Measurements from ENCODE around the gene PRR30. TPM values are rescaled to one million over a fixed set of nuclear protein-coding genes. Genes with fewer than 3 reads are reported as not detected.

The PRR30 gene
- total RNA-seq, 2 experiments from 2014 or later, result not detected

GRCh38 chr2:27170581-27171337 is 31.5 kb upstream of the PRR30 start:
- Mint-ChIP-seq H3K4me1 (peaks cover 4% of the 10 kb centered on the region), H3K27me3 (peaks cover 23% of the 10 kb centered on the region), H3K27ac (no peak overlapping the region), H3K36me3 (no peaks in the 10 kb centered on the region), H3K9me3 (no peaks in the 10 kb centered on the region), H3K4me3 (no peak overlapping the region)
- DNase-seq (no peak), ATAC-seq (ENCODE audit: low read depth) (no peak)
- POLR2A ChIA-PET, result no interaction called here

GRCh38 chr2:27164960-27165763 is 26.0 kb upstream of the PRR30 start:
- Mint-ChIP-seq H3K9me3 (no peaks in the 10 kb centered on the region), H3K27me3 (peaks cover 17% of the 10 kb centered on the region), H3K36me3 (no peaks in the 10 kb centered on the region), H3K27ac (no peak overlapping the region), H3K4me1 (peaks cover 4% of the 10 kb centered on the region), H3K4me3 (no peak overlapping the region)
- no peak for DNase-seq
- no peak for ATAC-seq (ENCODE audit: low read depth)
- POLR2A ChIA-PET, result no interaction called here

- Mint-ChIP-seq H3K4me3 (no peak overlapping the region), H3K27me3 (peaks cover 11% of the 10 kb centered on the region), H3K27ac (no peak overlapping the region)
Measured at GRCh38 chr2:27162151-27163121, 23.2 kb upstream of the PRR30 start.

GRCh38 chr2:27160191-27160590 is 21.0 kb upstream of the PRR30 start:
- H3K36me3 Mint-ChIP-seq, result no peaks in the 10 kb centered on the region
- no peak overlapping the region for H3K27ac Mint-ChIP-seq
- no peaks in the 10 kb centered on the region for H3K4me1 Mint-ChIP-seq
- no peaks in the 10 kb centered on the region for H3K9me3 Mint-ChIP-seq
- DNase-seq (no peak), ATAC-seq (ENCODE audit: low read depth) (no peak)
- H3K27me3 Mint-ChIP-seq, result peaks cover 16% of the 10 kb centered on the region
- H3K4me3 Mint-ChIP-seq, result no peak overlapping the region
- POLR2A ChIA-PET, result no interaction called here

More at GRCh38 chr2:27162151-27163121, 23.2 kb upstream of the PRR30 start:
- H3K36me3 Mint-ChIP-seq, result no peaks in the 10 kb centered on the region
- ATAC-seq (ENCODE audit: low read depth), result no peak
- no peaks in the 10 kb centered on the region for H3K9me3 Mint-ChIP-seq
- POLR2A ChIA-PET, result no interaction called here
- DNase-seq, result no peak
- peaks cover 2% of the 10 kb centered on the region for H3K4me1 Mint-ChIP-seq

GRCh38 chr2:27159271-27159670 is 20.1 kb upstream of the PRR30 start:
- Mint-ChIP-seq H3K4me1 (no peaks in the 10 kb centered on the region), H3K36me3 (no peaks in the 10 kb centered on the region), H3K9me3 (no peaks in the 10 kb centered on the region), H3K4me3 (no peak overlapping the region), H3K27ac (no peak overlapping the region), H3K27me3 (peaks cover 12% of the 10 kb centered on the region)
- DNase-seq (no peak), ATAC-seq (ENCODE audit: low read depth) (no peak)
- POLR2A ChIA-PET, result no interaction called here

GRCh38 chr2:27158468-27158867 is 19.3 kb upstream of the PRR30 start:
- POLR2A ChIA-PET, result no interaction called here
- Mint-ChIP-seq H3K4me1 (no peaks in the 10 kb centered on the region), H3K9me3 (no peaks in the 10 kb centered on the region), H3K36me3 (no peaks in the 10 kb centered on the region), H3K27me3 (peaks cover 8% of the 10 kb centered on the region), H3K27ac (no peak overlapping the region), H3K4me3 (no peak overlapping the region)
- no peak for DNase-seq
- ATAC-seq (ENCODE audit: low read depth), result no peak

- no peaks in the 10 kb centered on the region for H3K4me1 Mint-ChIP-seq
- DNase-seq (no peak), ATAC-seq (ENCODE audit: low read depth) (no peak)
- no peaks in the 10 kb centered on the region for H3K9me3 Mint-ChIP-seq
- no peak overlapping the region for H3K4me3 Mint-ChIP-seq
- H3K27me3 Mint-ChIP-seq, result peaks cover 7% of the 10 kb centered on the region
- POLR2A ChIA-PET, result no interaction called here
- H3K27ac Mint-ChIP-seq, result no peak overlapping the region
- H3K36me3 Mint-ChIP-seq, result no peaks in the 10 kb centered on the region
Measured at GRCh38 chr2:27155069-27155520, 15.9 kb upstream of the PRR30 start.

- no peak overlapping the region for H3K4me3 Mint-ChIP-seq
- peaks cover 7% of the 10 kb centered on the region for H3K27me3 Mint-ChIP-seq
- no peaks in the 10 kb centered on the region for H3K4me1 Mint-ChIP-seq
- H3K36me3 Mint-ChIP-seq, result no peaks in the 10 kb centered on the region
- no peak overlapping the region for H3K27ac Mint-ChIP-seq
- ATAC-seq (ENCODE audit: low read depth) (no peak), DNase-seq (no peak)
- H3K9me3 Mint-ChIP-seq, result no peaks in the 10 kb centered on the region
- POLR2A ChIA-PET, result no interaction called here
Measured at GRCh38 chr2:27154488-27154887, 15.3 kb upstream of the PRR30 start.

GRCh38 chr2:27152796-27153464 is 13.7 kb upstream of the PRR30 start:
- no peaks in the 10 kb centered on the region for H3K9me3 Mint-ChIP-seq
- no peak for ATAC-seq (ENCODE audit: low read depth)
- H3K4me1 Mint-ChIP-seq, result no peaks in the 10 kb centered on the region
- POLR2A ChIA-PET, result no interaction called here
- no peak overlapping the region for H3K4me3 Mint-ChIP-seq
- H3K27ac Mint-ChIP-seq, result no peak overlapping the region
- peaks cover 6% of the 10 kb centered on the region for H3K27me3 Mint-ChIP-seq
- no peak for DNase-seq
- H3K36me3 Mint-ChIP-seq, result no peaks in the 10 kb centered on the region

- DNase-seq (no peak), ATAC-seq (ENCODE audit: low read depth) (no peak)
- Mint-ChIP-seq H3K9me3 (no peaks in the 10 kb centered on the region), H3K4me3 (no peak overlapping the region), H3K27me3 (peaks cover 6% of the 10 kb centered on the region), H3K27ac (no peak overlapping the region), H3K4me1 (no peaks in the 10 kb centered on the region), H3K36me3 (no peaks in the 10 kb centered on the region)
- POLR2A ChIA-PET, result interaction anchor here (0.7 kb wide), 1 partner anchor 807 kb away, joined by 3 read pairs; no protein-coding TSS in a partner anchor
Measured at GRCh38 chr2:27152102-27152795, 13.0 kb upstream of the PRR30 start.

- no peak for DNase-seq
- Mint-ChIP-seq H3K4me1 (no peaks in the 10 kb centered on the region), H3K36me3 (no peaks in the 10 kb centered on the region), H3K9me3 (no peaks in the 10 kb centered on the region), H3K27me3 (peaks cover 11% of the 10 kb centered on the region), H3K4me3 (no peak overlapping the region), H3K27ac (no peak overlapping the region)
- ATAC-seq (ENCODE audit: low read depth), result no peak
- POLR2A ChIA-PET, result interaction anchor here (0.7 kb wide), 1 partner anchor 16 kb away, joined by 3 read pairs; the partner anchor contains the start of gene PREB
Measured at GRCh38 chr2:27150639-27151230, 11.5 kb upstream of the PRR30 start.
